Tibial nerve (tissue), 4 donors: ENCODE data around the gene SPRED3. TPM values are rescaled to one million over a fixed set of nuclear protein-coding genes. Genes with fewer than 3 reads are reported as not detected.

Source experiments
- DNase-seq, 2 donors: peaks; one replicate each; pipeline ENCODE4 v3.0.0-alpha.2; 2019; ENCODE audit warnings: low spot score in 2 of 2
- H3K27ac ChIP-seq, 4 donors: fragments of 200-600 bp; sonication (generic) in 3 of 4; one replicate each; pipeline ENCODE4 v1.5.1; 2017 to 2019; ENCODE audit warnings: mild to moderate bottlenecking in 1 of 4
- H3K27me3 ChIP-seq, 2 donors: fragments of 200-600 bp; sonication (generic) in 1 of 2; one replicate each; pipeline versions ENCODE4 v1.5.1 to v1.6.0; 2017 to 2019
- H3K36me3 ChIP-seq, 3 donors: fragments of 200-600 bp; sonication (generic); one replicate each; pipeline ENCODE4 v1.5.1; 2018 to 2019
- H3K4me1 ChIP-seq, 4 donors: fragments of 200-600 bp; sonication (generic) in 3 of 4; one replicate each; pipeline ENCODE4 v1.5.1; 2017 to 2019
- H3K4me3 ChIP-seq, 4 donors: fragments of 200-600 bp; sonication (generic) in 3 of 4; one replicate each; pipeline ENCODE4 v1.5.1; 2017 to 2019; ENCODE audit warnings: mild to moderate bottlenecking in 1 of 4, moderate library complexity in 1 of 4
- H3K9me3 ChIP-seq, 4 donors: fragments of 200-600 bp; sonication (generic) in 3 of 4; one replicate each; pipeline ENCODE4 v1.5.1; 2017 to 2019
- CTCF ChIP-seq, 5 experiments: fragments of 200-600 bp in 3 of 5; fragments of 450-650 bp in 2 of 5; sonication (generic) in 3 of 5; IDR thresholded peaks; one replicate each; pipeline ENCODE4 v1.5.1; 2016 to 2019; ENCODE audit warnings: antibody characterized with exemption in 5 of 5, mild to moderate bottlenecking in 3 of 5, moderate library complexity in 2 of 5
- EP300 ChIP-seq, 2 donors: sonication (generic); formaldehyde crosslinking; IDR thresholded peaks; one replicate each; pipeline ENCODE4 v1.6.1; 2017; ENCODE audit warnings: antibody characterized with exemption in 2 of 2, mild to moderate bottlenecking in 1 of 2
- POLR2A ChIP-seq, 2 donors: fragments of 450-650 bp; IDR thresholded peaks; one replicate each; pipeline ENCODE4 v1.6.1; 2017; ENCODE audit warnings: antibody characterized with exemption in 2 of 2, mild to moderate bottlenecking in 2 of 2, moderate library complexity in 2 of 2
- WGBS, 2 donors: methylation state at CpG; one replicate each; pipeline ENCODE4 v1.1.5; 2018; 5-methylcytosine and 5-hydroxymethylcytosine counted together
- total RNA-seq, 4 donors: library from RNA; depleted of rRNA; stranded (reverse); fragments of >200 nt; gene quantifications; one replicate each; pipeline ENCODE4 v1.1.0, GENCODE V29; 2016

SPRED3 gene
- total RNA-seq, 4 donors from 2014 or later: under 0.01 to 0.60 (median 0.21) TPM; not detected in 1

- Histone ChIP-seq H3K4me1 (peaks cover 0 to 10% (median 8%) of the 10 kb centered on the region in 4 donors), H3K4me3 (no peak overlapping the region), H3K36me3 (peaks cover 0 to under 1% (median 0%) of the 10 kb centered on the region in 3 donors), H3K9me3 (no peaks in the 10 kb centered on the region), H3K27me3 (peaks cover 0 to 25% of the 10 kb centered on the region in 2 donors), H3K27ac (no peak overlapping the region)
- DNase-seq: no peak
- WGBS, 2 donors: 81 to 87% methylated on average over 6 of the region's 6 CpGs
- no peak for TF ChIP-seq CTCF (IDR thresholded peaks at IDR 0.05)
- TF ChIP-seq POLR2A (IDR thresholded peaks at IDR 0.05): no peak
- TF ChIP-seq EP300 (IDR thresholded peaks at IDR 0.05): no peak
Observed at GRCh38 chr19:38371081-38371480, 17.4 kb upstream of the SPRED3 start.

DNA sequence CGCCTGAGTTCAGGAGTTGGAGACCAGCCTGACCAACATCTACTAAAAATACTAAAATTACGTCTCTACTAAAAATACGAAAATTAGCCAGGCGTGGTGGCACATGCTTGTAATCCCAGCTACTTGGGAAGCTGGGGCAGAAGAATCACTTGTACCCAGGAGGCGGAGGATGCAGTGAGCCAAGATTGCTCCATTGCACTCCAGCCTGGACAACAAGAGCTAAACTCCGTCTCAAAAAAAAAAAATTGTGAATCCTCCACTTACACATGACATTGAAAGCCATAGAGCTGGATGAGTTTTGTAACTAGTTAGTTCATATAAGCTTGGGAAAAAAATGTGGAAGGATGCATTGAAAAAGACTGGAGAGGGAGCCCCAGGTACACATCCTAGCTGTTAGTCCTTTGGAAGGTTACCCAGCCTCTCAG is 14.6 kb upstream of the SPRED3 start:
- WGBS, 2 donors: 68 to 72% methylated on average over 6 of the region's 6 CpGs
- no peak for TF ChIP-seq POLR2A (IDR thresholded peaks at IDR 0.05)
- TF ChIP-seq CTCF (IDR thresholded peaks at IDR 0.05): no peak
- TF ChIP-seq EP300 (IDR thresholded peaks at IDR 0.05): no peak

DNA sequence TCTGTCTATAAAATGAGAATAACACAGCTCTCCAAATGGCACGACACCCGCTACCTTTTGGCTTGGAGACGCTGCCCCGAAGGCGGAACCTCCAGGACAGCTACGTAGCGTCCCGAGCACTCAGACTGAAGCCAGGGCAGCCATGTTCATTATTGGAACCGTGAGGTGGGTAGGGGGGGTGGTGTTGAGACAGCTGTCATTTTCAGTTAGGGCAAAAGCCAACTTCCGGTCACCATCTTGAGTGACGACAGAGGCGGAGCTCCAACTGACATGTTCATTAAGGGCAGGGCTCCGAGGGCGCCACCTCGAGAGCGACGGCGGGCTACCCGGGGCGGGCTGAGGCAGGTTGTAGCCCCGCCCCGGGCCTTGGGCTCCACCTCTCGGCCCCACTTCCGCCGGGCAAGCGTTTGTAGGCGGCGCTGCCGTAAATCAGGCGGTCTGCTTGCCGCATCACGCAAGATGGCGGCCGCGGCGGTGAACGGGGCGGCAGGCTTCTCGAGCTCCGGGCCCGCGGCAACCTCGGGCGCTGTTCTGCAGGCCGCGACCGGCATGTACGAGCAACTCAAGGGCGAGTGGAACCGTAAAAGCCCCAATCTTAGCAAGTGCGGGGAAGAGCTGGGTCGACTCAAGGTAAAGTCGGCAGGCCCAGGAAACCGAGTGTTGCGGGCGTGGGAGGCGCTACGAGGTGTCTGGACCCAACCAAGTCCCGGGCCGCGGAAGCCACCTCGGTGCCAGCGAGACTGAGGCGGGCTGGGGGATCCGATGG is 14.0 kb upstream of the SPRED3 start, which contains the start of gene PSMD8:
Gene PSMD8 (plus strand): TSS at position 240 of the 766 bp plus-strand sequence. CDS start 31 bp downstream, at position 271.
- peak; percentile 98 to 99 for DNase-seq
- H3K4me1 ChIP-seq: peaks cover 0 to 25% (median 16%) of the 10 kb centered on the region in 4 donors
- TF ChIP-seq POLR2A (IDR thresholded peaks at IDR 0.05) (peak; percentile 85 to 92), EP300 (IDR thresholded peaks at IDR 0.05) (peak; percentile 97), CTCF (IDR thresholded peaks at IDR 0.05) (peak in 4 of 5 experiments; percentile 15 to 38 (median 26))

More for the DNA sequence above, 14.6 kb upstream of the SPRED3 start:
- H3K27ac ChIP-seq: peak overlapping the region; percentile 67 to 94 (median 88)
- H3K4me3 ChIP-seq: peak overlapping the region; percentile 28 to 97 (median 76)
- no peaks in the 10 kb centered on the region for H3K27me3 ChIP-seq
- peaks cover 0 to 29% (median 0%) of the 10 kb centered on the region in 3 donors for H3K36me3 ChIP-seq
- peaks cover 0 to 25% (median 16%) of the 10 kb centered on the region in 4 donors for H3K4me1 ChIP-seq
- no peaks in the 10 kb centered on the region for H3K9me3 ChIP-seq
- DNase-seq: no peak

DNA sequence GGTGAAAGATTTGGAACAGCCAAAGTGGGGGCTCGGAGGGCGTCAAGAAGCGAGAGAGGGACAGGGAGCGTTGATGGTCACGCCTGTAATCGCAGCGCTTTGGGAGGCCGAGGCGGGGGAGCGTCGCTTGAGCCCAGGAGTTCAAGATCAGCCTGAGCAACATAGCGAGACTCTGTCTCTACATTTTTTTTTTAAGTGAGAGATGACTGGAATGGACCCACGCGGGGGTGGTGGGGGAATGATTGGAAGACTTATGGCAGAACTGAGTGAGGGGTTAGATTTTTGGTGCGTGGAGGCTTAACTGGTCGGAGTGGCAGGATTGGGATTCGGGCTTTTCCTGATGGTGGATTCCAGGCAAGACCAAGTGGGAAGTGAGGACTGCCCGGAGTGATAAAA is 13.4 kb upstream of the SPRED3 start:
- no peak for TF ChIP-seq POLR2A (IDR thresholded peaks at IDR 0.05)
- TF ChIP-seq CTCF (IDR thresholded peaks at IDR 0.05): no peak
- TF ChIP-seq EP300 (IDR thresholded peaks at IDR 0.05): no peak
- H3K4me3 ChIP-seq: peak overlapping the region; percentile 62 to 97 (median 78)
- H3K27me3 ChIP-seq: no peaks in the 10 kb centered on the region
- no peak for DNase-seq
- no peaks in the 10 kb centered on the region for H3K9me3 ChIP-seq
- peak overlapping the region; percentile 42 to 94 (median 88) for H3K27ac ChIP-seq
- peaks cover 0 to 25% (median 16%) of the 10 kb centered on the region in 4 donors for H3K4me1 ChIP-seq
- WGBS, 2 donors: 0 to 2% methylated on average over 18 of the region's 18 CpGs
- peaks cover 0 to 41% (median 0%) of the 10 kb centered on the region in 3 donors for H3K36me3 ChIP-seq

More for the DNA sequence above, 14.0 kb upstream of the SPRED3 start, which contains the start of gene PSMD8:
- 0 to 1% methylated on average over 27 to 34 of the region's 65 CpGs for WGBS, 2 donors
- Histone ChIP-seq H3K36me3 (peaks cover 0 to 35% (median 0%) of the 10 kb centered on the region in 3 donors), H3K27me3 (no peaks in the 10 kb centered on the region), H3K9me3 (no peaks in the 10 kb centered on the region), H3K4me3 (peak within 1 kb of the TSS; percentile 62 to 97 (median 78)), H3K27ac (peak within 1 kb of the TSS; percentile 67 to 94 (median 88))

DNA sequence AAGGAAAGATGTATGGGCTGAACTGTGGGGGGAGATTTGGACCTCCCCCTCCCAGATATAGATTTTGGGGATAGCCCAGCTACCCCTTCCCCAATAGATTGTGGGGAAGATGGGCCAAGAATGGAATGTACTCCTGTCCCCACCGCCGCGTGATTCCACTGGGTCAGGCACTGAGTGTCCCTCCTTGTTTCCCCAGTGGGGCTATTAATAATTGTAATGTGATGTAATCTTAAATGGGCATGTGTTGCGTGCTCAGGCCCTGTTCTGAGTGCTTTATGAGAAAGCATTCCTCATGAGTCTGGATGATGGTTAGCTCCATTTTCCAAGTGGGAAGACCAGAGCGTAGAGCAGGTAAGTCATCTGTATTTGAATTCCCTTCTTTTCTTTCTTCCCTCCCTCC is 12.7 kb upstream of the SPRED3 start:
- no peak for TF ChIP-seq CTCF (IDR thresholded peaks at IDR 0.05)
- no peak for TF ChIP-seq POLR2A (IDR thresholded peaks at IDR 0.05)
- TF ChIP-seq EP300 (IDR thresholded peaks at IDR 0.05): peak in 1 of 2 donors; percentile 7
- WGBS, 2 donors: 50 to 57% methylated on average over 5 of the region's 5 CpGs
- H3K4me1 ChIP-seq: peaks cover 0 to 25% (median 16%) of the 10 kb centered on the region in 4 donors

More for the DNA sequence above, 12.7 kb upstream of the SPRED3 start:
- DNase-seq: no peak
- Histone ChIP-seq H3K36me3 (peaks cover 0 to 48% (median 0%) of the 10 kb centered on the region in 3 donors), H3K27ac (peak overlapping the region in 2 of 4 donors; percentile 89 to 94), H3K9me3 (no peaks in the 10 kb centered on the region), H3K27me3 (no peaks in the 10 kb centered on the region), H3K4me3 (peak overlapping the region; percentile 62 to 97 (median 78))
